ENCODE measurements around the gene APOBEC2.

DNA sequence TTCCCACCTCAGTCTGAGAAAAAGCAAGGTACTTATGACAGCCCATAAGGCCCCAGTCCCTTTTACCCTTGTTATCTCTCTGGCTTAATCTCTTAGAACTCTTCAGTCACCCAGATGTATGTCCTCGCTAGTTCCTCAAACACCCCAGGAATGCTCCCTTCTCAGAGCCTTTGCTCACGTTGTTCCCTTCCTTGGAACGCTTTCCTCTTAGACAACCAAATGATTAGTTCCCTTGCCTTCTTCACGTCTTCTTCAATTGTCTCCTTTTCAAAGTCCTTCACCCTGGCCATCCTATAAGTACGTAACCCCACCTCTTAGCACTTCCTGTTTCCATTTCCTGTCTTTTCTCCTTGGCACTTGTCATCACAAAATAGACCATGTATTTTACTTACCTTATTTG, 1.1 kb upstream of the APOBEC2 start:
- no peak for TF ChIP-seq EZH2phosphoT487 (IDR thresholded peaks at IDR 0.05; ENCODE audit: insufficient read depth, low read depth)
- TF ChIP-seq EZH2 (IDR thresholded peaks at IDR 0.05; ENCODE audit: insufficient read depth, poor library complexity, severe bottlenecking): no peak

All from GM23248 (cell line).